GM18519 (cell line): ENCODE measurements around the gene APOD.
"Not testable (repeated sequence)": the region's sequence is repeated elsewhere in the genome, so short reads cannot be mapped to it uniquely, and the experiment has no call there.

ENCODE experiments used
- ATAC-seq: cut with Tn5 transposase; IDR thresholded peaks from one replicate; pipeline ENCODE4 v1.9.1; 2021; ENCODE audit warnings: mild to moderate bottlenecking, moderate library complexity; ENCODE audit not compliant: unreplicated experiment, low FRiP score

Gene APOD

DNA sequence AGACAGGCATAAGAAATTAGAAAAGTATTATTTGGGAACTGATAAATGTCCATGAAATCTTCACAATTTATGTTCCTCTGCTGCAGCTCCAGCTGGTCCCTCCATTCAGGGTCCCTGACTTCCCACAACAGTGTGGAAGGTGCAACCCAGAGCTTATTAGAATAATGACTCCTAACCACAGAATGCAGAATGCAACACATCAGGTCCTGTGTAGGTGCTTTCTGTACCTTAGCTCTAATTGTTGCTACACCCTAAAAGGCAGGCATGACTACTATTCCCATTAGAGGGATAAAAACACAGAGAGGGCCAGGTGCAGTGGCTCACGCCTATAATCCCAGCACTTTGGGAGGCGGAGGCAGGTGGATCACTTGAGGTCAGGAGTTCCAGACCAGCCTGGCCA is 6.6 kb upstream of the APOD start:
- not testable (repeated sequence) for ATAC-seq

DNA sequence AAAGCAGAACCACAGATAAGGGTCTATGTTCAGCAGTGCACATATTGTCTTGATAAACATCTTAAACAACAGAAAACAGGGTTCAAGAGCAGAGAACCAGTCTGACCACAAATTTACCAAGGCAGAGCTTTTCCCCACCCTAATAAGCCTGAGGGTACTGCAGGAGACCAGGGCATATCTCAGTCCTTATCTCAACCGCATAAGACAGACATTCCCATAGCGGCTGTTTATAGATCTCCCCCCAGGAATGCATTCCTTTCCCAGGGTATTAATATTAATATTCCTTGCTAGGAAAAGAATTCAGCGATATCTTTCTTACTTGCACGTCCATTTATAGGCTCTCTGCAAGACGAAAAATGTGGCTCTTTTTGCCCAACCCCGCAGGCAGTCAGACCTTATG is 6.1 kb upstream of the APOD start:
- ATAC-seq: not testable (repeated sequence)

DNA sequence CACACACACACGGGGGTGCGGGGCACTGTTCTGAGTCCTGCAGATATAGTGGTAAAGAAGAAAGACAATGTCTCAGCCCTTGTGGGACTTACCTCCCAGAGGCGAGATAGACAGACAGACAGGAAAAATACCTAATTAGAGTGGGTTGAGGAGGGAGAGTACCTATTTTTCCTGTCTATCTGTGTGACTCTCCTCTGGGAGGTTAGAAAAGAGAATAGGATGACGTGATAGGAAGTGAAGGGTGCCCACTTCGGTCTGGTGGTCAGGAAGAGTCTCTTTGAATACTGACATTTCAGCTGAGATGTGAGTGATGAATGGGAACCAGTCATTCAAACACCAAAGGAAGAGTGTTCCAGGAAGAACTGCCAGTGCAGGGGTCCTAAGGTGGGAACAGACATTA is 4.1 kb upstream of the APOD start:
- ATAC-seq: no peak

DNA sequence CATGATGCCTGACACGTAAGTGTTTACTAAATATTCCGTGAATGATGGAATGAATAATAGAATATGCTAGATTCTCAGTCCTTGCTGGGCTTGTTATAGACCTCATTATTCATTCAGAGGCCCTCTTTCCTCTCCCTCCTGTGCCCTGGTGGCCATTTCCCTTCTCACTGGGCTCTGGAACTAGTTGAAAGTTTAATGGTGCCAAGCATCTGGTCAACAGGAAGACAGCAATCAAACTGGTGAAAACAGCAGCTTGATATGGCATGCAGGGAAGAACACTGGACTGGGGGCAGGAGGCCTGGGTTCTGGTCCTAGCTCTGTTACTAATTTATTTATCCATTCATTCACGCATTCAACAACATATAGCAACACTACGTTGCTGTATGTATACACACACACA is 3.7 kb upstream of the APOD start:
- ATAC-seq: no peak

DNA sequence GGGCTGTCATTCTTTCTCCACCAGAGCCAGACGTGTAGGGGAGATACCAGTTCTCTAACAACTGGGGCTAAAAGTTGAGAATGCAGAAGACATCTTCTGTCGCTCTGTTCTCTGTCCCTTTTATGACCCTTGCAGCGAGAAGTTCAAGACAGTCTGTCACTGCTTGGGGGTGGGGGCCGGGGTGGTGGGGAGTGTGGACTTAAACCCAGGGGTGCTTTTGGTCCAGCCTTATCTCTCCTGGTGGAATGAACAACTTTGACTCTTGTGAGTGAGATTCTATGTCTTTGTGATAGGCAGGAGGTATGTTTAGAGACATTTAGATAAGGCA is 767 bp upstream of the APOD start:
- ATAC-seq: no peak

DNA sequence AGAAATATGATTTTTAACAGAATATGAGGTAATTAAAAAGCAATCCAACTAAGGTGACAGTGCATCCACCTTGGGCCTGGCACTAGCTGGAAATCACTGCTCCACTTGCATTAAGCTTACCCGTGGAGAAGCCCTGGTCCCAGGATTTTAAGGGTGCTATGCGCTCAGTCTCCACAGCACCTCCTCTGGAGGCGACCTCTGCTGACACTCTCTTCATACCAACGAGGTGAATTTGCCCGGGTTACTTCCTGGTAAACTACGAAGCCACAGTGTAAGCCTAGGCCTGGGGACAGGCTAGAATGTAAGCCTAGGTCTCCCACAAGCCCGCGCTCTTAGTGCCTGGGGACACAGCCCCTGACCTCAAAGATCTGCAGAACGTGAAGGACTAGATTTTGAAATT is 793 bp downstream of the APOD start:
- no peak for ATAC-seq

DNA sequence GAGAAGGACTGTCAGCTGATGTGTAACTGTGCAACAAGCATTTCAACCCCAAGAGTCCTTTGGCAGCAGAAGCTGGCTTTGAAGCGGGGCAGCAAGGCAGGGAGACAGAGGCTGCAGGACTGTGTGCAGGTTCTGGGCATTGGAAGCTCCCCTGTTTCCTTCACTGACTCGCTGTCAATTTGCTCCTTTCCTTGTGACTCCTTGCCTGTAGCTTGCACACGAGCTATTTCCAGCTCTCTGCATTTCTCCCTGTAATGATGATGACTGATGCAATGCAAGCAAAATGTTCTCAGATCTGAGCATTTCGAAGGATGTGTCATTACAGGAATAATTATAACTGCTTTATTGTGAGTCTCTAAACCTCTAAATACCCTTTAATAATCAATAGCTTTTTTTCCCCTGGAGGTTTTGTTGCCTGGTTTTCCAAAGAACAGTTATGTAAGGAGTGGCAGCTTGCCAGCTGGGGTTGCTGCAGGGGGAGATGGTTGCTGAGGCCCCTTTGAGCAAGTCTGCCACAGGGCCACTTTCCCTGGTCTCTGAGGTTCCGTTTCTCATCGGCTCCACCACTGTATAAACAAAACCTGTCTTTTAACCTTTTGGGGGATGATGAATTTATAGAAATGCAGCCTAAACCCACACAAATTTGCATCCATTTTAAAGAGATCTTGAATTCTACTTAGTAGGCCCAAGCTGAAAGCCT is 2.8 kb downstream of the APOD start:
- ATAC-seq: no peak

DNA sequence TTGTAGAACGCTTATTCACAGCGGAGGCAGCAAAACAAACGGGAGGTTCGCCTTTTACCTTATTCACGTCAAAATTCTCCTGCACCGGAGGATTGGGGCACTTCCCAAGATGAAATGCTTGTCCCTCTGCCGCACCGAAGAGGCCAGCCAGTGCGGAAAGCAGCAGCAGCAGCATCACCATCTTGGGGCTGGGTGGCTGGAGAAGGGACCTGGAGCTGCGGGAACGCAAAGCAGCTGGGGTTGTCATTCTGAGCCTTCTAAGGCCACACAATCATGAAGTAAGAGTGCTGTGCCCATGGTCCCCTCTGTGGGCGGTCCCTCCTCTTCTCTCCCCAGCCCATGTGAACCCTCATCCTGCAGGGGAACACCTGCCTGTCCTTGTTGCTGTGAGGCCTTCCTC is 4.5 kb downstream of the APOD start:
- no peak for ATAC-seq

DNA sequence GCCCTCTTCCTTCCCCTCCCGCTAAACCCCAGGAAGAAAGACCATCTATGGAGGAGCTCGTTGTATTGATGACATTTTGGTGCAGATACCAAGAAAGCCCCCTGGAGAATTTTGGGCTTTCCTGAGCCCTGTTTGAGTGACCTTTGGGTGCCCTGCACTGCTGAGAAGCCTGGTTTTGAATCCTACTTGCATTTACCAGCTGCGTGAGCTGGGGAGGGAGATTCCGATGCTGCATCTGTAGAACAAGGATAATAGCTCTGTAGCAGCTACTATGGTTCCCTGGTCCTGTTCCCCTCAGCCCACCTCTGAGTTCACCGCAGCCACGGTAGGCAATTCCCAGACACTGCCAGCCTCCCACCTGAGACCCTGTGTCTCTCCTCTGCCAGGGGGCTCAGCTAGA is 5.2 kb downstream of the APOD start:
- ATAC-seq: no peak

DNA sequence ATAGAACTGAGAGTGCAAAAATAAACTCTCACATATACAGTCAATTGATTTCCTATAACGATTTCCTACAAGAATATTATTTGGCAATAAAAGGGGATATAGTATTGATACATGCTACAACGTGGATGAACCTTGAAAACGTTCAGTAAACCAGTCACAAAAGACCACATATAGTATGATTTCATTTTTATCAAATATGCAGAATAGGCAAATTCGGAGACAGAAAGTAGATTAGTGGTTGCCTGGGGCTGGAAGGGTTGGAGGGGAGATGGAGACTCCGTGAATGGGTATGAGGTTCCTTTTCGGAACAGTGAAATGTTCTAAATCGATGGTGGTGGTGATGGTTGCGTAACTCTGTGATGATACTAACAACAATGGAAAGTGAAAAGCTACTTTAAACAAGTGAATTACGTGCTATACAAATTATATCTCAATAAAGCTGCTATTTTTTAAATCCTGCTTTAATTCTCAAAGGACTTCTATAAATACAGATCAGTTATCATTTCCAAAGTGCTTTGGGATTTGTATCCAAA is 6.0 kb downstream of the APOD start:
- no peak for ATAC-seq

DNA sequence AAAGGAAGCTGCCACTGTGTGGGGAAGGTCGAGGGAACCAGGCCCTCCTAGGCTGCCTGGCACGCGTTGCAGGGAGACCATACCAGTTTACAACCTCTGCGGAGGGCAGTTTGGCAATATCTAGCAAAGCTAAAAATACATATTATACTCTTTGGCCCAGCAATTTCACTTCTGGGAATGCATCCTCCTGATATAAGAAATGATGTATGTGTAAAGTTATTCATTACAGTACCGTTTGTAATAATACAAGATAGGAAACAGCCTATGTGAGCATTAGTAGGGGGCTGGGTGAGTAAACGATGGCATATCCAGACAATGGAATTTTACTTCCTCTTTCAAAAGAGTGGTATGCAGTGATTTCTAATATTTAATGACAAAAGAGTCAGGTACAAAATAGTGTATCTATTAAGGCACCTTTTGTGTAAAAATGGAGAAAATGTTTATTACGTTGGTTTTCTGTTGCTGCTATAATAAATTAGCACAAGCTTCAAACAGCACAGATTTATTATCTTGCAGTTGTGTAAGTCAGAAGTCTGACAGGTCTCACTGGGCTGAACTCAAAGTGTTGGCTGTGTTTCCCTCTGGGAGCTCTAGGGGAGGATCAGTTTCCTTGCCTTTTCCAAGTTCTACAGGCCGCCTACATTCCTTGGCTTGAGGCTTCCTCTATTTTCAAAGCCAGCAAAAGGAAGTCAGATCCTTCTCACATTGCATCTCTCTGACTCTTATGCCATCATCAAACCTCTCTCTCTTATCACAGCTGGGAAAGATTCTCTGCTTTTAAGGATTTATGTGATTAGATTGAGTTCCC is 9.0 kb downstream of the APOD start:
- no peak for ATAC-seq

DNA sequence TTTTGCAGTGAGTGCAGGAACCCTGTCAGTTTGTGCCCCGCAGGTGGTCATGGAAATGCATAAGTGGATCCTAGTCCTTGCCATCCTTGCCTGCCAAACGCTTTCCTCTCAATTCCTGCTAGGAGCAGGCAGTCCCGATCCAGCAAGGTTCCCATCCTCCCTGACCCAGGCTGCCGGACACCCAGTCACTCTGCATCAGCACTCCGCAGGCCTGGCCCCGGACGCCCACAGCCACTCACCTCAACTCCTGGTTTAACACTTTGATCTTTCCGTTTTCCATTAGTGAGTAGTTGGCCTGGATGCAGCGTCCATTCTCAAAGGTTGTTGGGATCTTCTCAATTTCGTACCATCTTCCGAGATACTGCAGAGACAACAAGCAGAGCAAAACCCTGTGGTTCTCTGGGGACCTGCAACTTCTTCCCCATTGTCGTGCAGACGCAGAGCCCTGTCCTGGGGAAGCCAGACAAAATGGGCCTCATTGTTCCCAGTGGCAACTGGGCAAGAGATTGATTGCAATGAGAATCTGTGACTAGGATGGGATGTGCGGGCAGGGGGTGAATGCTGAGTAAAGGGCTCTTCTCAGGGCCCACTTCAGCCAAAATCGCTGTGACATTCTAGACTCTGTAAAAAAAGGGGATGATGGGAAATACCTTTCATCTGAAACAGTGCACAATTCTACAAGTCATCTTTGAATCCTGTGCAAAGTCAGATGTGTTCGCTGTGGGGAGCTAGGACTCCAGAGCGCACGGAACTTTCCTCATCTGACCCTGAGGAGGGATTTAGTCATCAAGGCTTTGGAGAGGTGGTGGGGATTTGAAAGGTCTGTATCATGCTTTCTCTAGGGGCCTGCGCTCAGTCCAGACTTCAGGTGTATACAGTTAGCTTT is 9.9 kb downstream of the APOD start:
- no peak for ATAC-seq

DNA sequence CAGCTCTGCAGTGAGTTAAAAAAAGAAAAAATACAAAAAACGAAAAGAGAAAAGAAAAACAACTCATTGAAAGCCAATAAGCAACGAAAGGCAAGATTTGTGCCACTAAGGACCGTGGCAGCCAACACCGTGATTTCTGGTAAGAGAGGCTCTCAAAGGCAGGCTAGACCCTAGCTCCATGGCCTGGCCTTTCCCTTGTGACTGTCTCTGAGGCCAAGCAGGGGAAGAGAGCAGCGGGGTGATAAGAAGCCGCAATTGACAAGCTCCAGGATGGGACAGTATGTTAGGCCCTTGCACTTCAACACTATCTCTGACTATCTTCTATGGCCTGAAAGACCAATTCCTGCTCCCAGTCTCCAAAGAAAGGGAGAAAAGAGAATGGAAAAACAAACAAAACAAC is 12.4 kb downstream of the APOD start:
- no peak for ATAC-seq

DNA sequence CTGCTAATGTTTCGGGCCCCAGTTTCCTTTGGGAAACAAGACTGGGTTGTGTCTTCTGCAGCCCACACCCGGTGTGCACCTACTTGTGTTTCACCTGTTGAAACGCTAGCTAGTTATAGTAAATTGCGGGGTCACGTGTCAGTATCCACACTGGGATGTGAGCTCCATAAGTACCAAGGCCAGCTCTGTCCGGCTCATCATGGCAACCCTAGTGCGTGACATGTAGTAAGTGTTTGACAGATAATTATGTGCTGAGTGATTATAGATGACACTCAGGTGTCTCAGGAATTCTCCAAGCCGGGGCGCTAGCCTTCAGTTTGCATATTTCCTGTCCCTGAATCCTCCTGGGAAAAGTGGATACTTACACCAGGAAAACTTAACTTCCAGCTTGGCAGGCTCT is 12.8 kb downstream of the APOD start:
- ATAC-seq: no peak

DNA sequence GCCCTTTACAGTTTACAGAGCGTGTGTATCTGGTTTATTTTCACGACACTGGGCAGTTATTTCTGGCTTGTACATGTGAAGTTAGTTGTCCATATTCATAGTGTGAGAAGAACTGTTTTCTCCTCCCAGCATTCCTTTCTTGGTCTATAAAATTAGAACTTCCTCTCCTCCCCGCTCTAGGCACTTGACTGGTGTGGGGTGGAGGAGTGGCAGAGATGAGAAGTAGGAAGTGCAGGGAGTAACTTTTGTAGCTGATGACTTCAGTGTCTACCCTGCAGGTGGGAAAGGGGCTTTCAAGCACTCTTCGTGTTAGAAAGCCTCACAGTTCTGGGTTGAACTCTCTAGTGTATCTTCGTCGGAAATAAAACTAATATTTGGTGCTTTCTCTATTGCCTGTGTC is 13.4 kb downstream of the APOD start:
- ATAC-seq: no peak

DNA sequence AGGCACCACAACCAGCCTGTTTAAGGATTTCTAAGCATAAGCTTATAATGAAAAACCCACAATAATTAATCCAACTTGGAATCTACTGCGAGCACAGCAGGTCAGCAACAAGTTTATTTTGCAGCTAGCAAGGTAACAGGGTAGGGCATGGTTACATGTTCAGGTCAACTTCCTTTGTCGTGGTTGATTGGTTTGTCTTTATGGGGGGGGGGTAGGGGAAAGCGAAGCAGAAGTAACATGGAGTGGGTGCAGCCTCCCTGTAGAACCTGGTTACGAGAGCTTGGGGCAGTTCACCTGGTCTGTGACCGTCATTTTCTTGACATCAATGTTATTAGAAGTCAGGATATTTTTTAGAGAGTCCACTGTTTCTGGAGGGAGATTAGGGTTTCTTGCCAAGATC is 15.1 kb downstream of the APOD start:
- no peak for ATAC-seq

DNA sequence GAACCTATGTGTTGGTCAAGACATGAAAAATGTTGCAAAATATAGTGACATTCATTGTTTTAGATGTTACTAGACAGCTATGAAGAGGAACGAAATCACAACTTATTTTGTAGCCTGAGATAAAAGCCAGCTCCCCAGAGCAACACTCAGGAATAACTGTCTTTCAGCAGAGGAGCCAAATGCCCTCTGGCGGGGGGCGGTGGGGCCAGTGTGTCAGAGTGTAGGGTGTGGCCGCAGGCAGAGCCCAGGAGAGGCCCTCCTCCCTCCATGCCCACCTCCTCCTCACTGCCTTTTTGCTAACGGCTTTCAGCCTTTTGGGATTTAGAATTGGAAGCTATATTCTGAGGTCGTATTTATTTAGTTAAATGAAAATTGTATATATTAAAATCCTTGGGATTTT is 16.9 kb downstream of the APOD start:
- ATAC-seq: no peak

DNA sequence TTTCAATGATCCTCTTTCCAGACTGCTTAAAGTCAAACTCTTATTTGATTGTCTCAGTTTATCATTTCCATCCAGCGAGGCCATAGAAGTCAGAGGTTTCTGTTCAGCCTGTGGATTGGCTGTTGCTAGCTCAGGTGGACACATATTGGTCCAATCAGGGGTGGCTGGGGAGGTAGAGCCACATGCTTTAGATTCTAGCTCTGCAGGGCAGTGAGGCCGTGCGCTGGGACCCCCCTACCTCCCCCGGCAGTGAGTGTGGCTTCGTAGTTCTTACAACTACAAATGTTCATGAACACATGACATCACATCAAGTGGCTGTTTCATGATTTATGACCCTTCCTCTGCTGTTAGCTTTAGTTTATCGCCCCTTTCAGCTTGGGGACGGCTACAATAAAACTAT is 18.0 kb downstream of the APOD start:
- ATAC-seq: no peak

DNA sequence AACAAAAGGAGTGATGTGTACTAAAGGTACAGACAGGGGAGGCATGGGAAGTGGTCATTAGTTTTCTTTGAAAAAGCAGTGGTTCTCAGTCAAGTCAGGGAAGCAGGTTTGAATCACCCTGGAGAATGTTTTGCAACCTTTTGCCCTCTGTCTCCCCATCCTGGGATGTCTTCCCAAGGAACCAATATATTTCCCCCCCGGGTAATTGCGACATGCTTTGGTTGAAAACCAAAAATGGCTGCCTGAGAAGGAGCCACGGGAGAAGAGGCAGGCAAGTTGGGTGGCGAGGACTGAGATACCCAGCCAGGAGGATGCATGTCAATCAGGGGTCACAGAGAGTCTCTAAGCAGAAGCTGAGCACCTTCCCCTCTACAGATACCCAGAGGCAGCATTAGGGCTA is 20.4 kb downstream of the APOD start:
- ATAC-seq: no peak

DNA sequence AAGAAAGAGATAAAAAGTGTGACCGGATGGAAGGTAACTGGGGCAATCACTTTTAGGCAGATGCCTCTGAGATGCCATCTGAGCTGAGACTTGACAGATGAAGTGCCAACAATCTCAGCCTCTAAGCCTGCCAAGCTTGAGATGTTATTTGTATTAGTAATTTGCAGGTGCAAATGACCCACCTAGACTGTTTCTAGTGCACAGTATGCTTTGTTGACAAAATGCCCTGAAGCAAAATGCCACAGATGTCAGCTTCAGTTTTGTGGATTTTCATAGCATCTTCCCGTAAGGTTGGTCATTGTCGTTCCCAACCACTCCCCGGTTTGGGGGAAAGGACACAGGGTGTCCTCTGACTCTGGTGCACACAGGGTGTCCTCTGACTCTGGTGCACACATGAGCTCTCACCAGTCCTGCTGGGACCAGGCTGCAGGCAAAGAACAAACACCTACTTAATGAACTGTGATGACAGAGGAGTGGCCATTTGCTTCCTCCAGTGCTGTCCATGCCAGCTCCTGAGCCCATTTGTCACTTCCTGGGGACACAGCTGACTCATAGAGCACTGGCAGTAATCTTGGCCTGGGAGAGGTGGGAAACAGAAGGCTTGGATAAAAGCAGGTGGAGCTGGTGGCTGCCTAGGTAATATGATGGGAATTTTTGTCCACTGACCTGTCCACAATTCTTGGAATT is 23.9 kb downstream of the APOD start:
- no peak for ATAC-seq

DNA sequence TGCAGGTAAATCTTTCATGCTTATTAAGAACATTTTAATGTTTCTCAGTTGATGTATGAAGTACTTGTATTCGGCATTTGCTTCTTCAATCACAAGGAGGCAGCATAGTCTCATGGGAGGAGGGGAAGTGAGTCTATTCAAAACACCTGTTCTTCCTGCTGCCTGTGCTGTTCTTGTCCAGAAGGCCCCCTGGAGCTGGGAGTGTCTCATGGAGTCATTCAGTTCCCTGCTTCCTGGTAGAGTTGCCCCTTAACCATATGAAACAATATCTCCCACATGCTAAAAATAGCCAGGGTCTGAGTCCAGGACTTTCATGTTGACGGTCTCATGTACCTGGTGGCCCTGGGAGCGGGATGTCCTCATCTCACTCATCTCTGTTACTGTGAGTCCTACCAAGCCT is 25.1 kb downstream of the APOD start:
- no peak for ATAC-seq
